ENCODE results near the gene RPS23. TPM values are rescaled to one million over a fixed set of nuclear protein-coding genes. Genes with fewer than 3 reads are reported as not detected.

RPS23 gene
- total RNA-seq, result 2,597 and 2,636 TPM in 2 replicates

DNA sequence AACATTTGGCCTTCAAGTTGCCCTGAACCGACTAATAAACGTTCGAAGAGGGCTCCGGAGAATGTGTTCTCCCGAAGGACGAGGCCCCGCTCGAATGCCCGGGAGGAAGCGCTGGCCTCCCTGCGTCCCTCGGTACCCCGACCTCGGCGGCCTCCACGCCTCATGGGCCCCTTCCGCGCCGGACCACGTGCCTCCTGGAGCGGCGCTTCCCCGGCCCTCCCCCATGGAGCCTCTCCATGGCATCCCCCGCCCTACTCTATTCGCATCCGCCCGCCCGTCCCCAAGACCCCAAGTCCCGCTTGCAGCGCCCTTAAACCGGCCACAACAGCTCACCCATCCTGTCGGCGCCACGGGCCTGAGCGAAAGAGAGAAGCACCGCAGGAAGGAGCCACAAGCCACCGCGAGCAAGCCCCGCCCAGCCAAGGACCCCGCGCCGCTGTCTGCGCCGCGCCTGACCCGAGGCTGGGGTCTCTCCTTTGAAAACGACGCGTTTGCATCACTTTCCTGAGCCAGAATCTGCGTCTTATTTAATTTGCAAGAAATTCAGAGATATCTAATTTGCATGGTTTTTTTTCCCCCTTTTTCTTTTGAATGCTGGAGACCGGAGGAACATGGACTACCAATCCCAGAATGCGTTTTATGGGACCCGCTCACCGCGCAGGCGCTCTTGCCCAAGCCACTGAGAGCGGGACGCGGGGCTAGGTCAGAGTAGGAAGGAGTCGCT lies at the start of gene RPS23:
RPS23 (minus strand) TSS at position 368 of the 724 bp plus-strand sequence; CDS start at position 337, 31 bp downstream.
- Histone ChIP-seq H3K27ac (ENCODE audit: low read depth, low read length) (peak within 1 kb of the TSS; percentile 85), H3K79me2 (ENCODE audit: insufficient read depth, low read length) (peaks cover 21% of the 10 kb centered on the region), H3K4me1 (ENCODE audit: insufficient read depth, low read length) (peaks cover 19% of the 10 kb centered on the region), H3K27me3 (ENCODE audit: insufficient read depth, low read length) (no peaks in the 10 kb centered on the region), H3K4me3 (ENCODE audit: insufficient read depth, low read length) (peak within 1 kb of the TSS; percentile 85), H3K4me2 (ENCODE audit: insufficient read depth, low read length) (peak within 1 kb of the TSS; percentile 77), H3K9me3 (ENCODE audit: low read depth, low read length) (no peaks in the 10 kb centered on the region), H4K20me1 (ENCODE audit: insufficient read depth, low read length) (peaks cover 3% of the 10 kb centered on the region), H3K36me3 (ENCODE audit: insufficient read depth, low read length) (peaks cover 28% of the 10 kb centered on the region), H2AFZ (ENCODE audit: low read length) (peak within 1 kb of the TSS; percentile 80)
- TF ChIP-seq, protein P1, sequence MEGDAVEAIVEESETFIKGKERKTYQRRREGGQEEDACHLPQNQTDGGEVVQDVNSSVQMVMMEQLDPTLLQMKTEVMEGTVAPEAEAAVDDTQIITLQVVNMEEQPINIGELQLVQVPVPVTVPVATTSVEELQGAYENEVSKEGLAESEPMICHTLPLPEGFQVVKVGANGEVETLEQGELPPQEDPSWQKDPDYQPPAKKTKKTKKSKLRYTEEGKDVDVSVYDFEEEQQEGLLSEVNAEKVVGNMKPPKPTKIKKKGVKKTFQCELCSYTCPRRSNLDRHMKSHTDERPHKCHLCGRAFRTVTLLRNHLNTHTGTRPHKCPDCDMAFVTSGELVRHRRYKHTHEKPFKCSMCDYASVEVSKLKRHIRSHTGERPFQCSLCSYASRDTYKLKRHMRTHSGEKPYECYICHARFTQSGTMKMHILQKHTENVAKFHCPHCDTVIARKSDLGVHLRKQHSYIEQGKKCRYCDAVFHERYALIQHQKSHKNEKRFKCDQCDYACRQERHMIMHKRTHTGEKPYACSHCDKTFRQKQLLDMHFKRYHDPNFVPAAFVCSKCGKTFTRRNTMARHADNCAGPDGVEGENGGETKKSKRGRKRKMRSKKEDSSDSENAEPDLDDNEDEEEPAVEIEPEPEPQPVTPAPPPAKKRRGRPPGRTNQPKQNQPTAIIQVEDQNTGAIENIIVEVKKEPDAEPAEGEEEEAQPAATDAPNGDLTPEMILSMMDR (IDR thresholded peaks at IDR 0.05; ENCODE audit: extremely low read depth, low read depth, low read length), result no peak
- peak; percentile 96 for DNase-seq (ENCODE audit: insufficient read length, low spot score, missing footprints)

DNA sequence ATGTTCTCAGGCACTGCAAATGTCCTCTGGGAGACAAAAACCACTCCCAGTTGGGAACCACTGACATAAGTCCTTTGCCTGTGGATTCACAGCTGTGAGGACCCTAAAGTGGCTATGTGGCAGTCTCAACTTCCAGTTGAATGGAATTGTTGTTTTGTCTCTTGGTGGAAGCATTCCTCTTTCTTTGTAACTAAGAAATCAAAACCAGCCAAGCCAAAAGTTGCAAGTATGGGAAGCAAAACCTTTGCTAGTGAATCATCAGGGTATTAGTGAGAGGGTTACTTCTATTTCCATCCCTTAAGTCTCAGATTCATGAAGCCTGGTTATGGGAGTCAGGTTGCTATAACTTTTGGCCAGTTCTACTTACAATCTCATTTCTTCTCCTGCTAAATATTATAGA lies 49.8 kb upstream of the RPS23 start:
- no peaks in the 10 kb centered on the region for H3K79me2 ChIP-seq (ENCODE audit: insufficient read depth, low read length)
- H3K9me3 ChIP-seq (ENCODE audit: low read depth, low read length), result no peaks in the 10 kb centered on the region
- no peak overlapping the region for H3K4me3 ChIP-seq (ENCODE audit: insufficient read depth, low read length)
- H2AFZ ChIP-seq (ENCODE audit: low read length), result peak overlapping the region; percentile 32
- peaks cover 11% of the 10 kb centered on the region for H3K4me1 ChIP-seq (ENCODE audit: insufficient read depth, low read length)
- no peak for DNase-seq (ENCODE audit: insufficient read length, low spot score, missing footprints)
- H3K27ac ChIP-seq (ENCODE audit: low read depth, low read length), result peak overlapping the region; percentile 35
- peaks cover 2% of the 10 kb centered on the region for H3K27me3 ChIP-seq (ENCODE audit: insufficient read depth, low read length)
- H3K36me3 ChIP-seq (ENCODE audit: insufficient read depth, low read length), result no peaks in the 10 kb centered on the region
- H3K4me2 ChIP-seq (ENCODE audit: insufficient read depth, low read length), result no peak overlapping the region
- TF ChIP-seq, protein P1 (IDR thresholded peaks at IDR 0.05; ENCODE audit: extremely low read depth, low read depth, low read length), result no peak
- H4K20me1 ChIP-seq (ENCODE audit: insufficient read depth, low read length), result no peaks in the 10 kb centered on the region

DNA sequence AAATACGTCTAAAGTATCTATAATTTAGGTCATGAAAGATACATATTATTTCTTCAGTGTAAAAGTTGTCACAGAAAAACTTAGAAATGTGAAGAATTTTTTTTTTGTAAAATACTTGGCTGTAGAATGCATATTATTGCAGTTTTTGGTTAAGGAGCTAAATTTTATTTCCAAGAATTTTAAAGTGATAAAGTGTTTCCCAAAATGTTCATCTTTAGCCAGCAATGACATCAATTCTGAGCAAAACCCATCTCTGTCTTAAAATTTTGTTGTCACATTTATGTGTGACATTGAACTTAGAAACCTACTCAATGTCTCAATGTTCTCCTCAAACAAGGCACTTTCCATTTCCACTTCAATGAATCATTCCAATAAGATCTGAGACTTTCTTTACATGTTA lies 47.8 kb upstream of the RPS23 start:
- Histone ChIP-seq H3K9me3 (ENCODE audit: low read depth, low read length) (no peaks in the 10 kb centered on the region), H3K4me3 (ENCODE audit: insufficient read depth, low read length) (no peak overlapping the region)
- TF ChIP-seq, protein P1 (IDR thresholded peaks at IDR 0.05; ENCODE audit: extremely low read depth, low read depth, low read length), result no peak

DNA sequence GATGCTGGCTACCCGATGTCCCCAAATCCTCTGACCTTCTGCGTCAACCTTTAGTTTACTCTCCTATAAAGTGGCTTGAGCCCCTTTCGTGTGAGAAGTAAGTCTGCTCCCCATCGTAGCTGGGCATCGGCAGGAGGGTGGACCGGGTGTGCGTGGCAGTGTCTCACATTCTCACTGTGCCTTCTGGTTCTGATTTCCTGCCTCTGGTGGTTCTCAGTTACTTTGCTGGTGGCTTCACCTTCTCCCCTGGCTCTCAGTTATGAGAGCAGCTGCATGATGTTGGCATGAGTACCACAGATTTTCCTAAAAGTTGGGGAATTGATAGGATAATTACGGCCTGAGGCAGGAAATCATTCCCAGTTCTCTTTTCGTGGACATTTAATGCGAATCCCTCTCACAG lies 47.0 kb upstream of the RPS23 start:
- Histone ChIP-seq H3K36me3 (ENCODE audit: insufficient read depth, low read length) (no peaks in the 10 kb centered on the region), H3K4me2 (ENCODE audit: insufficient read depth, low read length) (no peak overlapping the region), H4K20me1 (ENCODE audit: insufficient read depth, low read length) (no peaks in the 10 kb centered on the region), H3K27ac (ENCODE audit: low read depth, low read length) (no peak overlapping the region), H3K27me3 (ENCODE audit: insufficient read depth, low read length) (peaks cover 3% of the 10 kb centered on the region), H3K4me3 (ENCODE audit: insufficient read depth, low read length) (no peak overlapping the region), H3K9me3 (ENCODE audit: low read depth, low read length) (no peaks in the 10 kb centered on the region), H3K4me1 (ENCODE audit: insufficient read depth, low read length) (no peaks in the 10 kb centered on the region), H3K79me2 (ENCODE audit: insufficient read depth, low read length) (no peaks in the 10 kb centered on the region), H2AFZ (ENCODE audit: low read length) (no peak overlapping the region)
- no peak for DNase-seq (ENCODE audit: insufficient read length, low spot score, missing footprints)
- TF ChIP-seq, protein P1 (IDR thresholded peaks at IDR 0.05; ENCODE audit: extremely low read depth, low read depth, low read length), result no peak

More for the DNA sequence above, 47.8 kb upstream of the RPS23 start:
- Histone ChIP-seq H3K4me1 (ENCODE audit: insufficient read depth, low read length) (no peaks in the 10 kb centered on the region), H3K79me2 (ENCODE audit: insufficient read depth, low read length) (no peaks in the 10 kb centered on the region), H2AFZ (ENCODE audit: low read length) (no peak overlapping the region), H3K36me3 (ENCODE audit: insufficient read depth, low read length) (no peaks in the 10 kb centered on the region), H3K27ac (ENCODE audit: low read depth, low read length) (no peak overlapping the region), H3K27me3 (ENCODE audit: insufficient read depth, low read length) (peaks cover 3% of the 10 kb centered on the region), H4K20me1 (ENCODE audit: insufficient read depth, low read length) (no peaks in the 10 kb centered on the region), H3K4me2 (ENCODE audit: insufficient read depth, low read length) (no peak overlapping the region)
- no peak for DNase-seq (ENCODE audit: insufficient read length, low spot score, missing footprints)
